ENCODE results near the gene LTBP2.

DNA sequence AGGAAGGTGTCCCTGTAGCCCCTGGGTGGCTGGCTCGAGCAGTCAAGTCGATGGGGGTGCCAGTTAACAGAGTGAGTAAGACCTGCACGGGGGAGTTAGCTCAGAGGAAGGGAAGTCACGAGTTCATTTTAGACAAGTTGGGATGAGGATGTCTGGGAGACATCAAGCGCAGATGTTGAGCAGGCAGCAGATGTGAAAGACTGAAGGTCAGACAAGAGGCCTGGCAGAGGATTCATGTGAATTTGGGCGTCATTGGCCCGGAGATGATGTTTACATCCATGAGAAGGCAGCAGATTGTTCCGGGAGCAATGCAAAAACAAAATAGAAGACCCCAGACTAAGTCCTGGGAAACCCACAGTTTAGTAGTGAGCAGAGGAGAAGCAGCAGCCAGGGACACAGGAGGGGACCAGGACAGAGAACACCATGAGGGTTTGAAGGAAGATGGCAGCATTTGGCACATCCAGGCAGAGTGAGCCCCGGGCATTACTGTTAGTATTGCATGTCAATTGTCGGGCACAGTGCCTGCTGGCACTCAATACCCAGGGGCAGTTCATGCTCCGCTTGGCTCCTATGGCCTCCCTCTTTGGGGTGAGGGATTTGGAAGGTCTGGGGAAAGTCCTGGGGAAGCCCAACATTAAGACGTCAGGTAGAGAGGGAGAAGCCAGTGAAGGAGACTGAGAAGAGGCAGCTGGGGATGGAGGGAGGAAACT is 15.1 kb downstream of the LTBP2 start:
- TF ChIP-seq EZH2 (IDR thresholded peaks at IDR 0.05; ENCODE audit: low read depth), result no peak
- TF ChIP-seq, protein P1, sequence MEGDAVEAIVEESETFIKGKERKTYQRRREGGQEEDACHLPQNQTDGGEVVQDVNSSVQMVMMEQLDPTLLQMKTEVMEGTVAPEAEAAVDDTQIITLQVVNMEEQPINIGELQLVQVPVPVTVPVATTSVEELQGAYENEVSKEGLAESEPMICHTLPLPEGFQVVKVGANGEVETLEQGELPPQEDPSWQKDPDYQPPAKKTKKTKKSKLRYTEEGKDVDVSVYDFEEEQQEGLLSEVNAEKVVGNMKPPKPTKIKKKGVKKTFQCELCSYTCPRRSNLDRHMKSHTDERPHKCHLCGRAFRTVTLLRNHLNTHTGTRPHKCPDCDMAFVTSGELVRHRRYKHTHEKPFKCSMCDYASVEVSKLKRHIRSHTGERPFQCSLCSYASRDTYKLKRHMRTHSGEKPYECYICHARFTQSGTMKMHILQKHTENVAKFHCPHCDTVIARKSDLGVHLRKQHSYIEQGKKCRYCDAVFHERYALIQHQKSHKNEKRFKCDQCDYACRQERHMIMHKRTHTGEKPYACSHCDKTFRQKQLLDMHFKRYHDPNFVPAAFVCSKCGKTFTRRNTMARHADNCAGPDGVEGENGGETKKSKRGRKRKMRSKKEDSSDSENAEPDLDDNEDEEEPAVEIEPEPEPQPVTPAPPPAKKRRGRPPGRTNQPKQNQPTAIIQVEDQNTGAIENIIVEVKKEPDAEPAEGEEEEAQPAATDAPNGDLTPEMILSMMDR (conservative IDR thresholded peaks at IDR 0.05), result no peak

Data from PC-9 (cell line).